WTC11 (cell line): ENCODE data around the gene NFRKB.

Experiments used
- ARID4B ChIP-seq: sonication (generic); formaldehyde crosslinking; IDR thresholded peaks from 2 replicates; pipeline ENCODE4 v1.8.0; 2023; ENCODE audit warnings: missing genetic modification reagents, mild to moderate bottlenecking, borderline replicate concordance
- ATF2 ChIP-seq: sonication (generic); formaldehyde crosslinking; IDR thresholded peaks from 2 replicates; pipeline ENCODE4 v1.8.1; 2022; ENCODE audit warnings: low read depth, missing genetic modification reagents, borderline replicate concordance
- E2F4 ChIP-seq: sonication (generic); formaldehyde crosslinking; IDR thresholded peaks from 2 replicates; pipeline ENCODE4 v1.8.1; 2022; ENCODE audit warnings: low read depth, mild to moderate bottlenecking, moderate library complexity, missing genetic modification reagents, borderline replicate concordance
- IRF1 ChIP-seq: sonication (generic); formaldehyde crosslinking; IDR thresholded peaks from 2 replicates; pipeline ENCODE4 v1.8.0; 2023; ENCODE audit warnings: missing genetic modification reagents
- MXD4 ChIP-seq: fragments of 250-450 bp; sonication (Bioruptor Pico); IDR thresholded peaks from 2 replicates; pipeline ENCODE4 v1.8.0; 2021; ENCODE audit warnings: mild to moderate bottlenecking, moderate library complexity, borderline replicate concordance
- RELA ChIP-seq: sonication (generic); formaldehyde crosslinking; IDR thresholded peaks from 2 replicates; pipeline ENCODE4 v1.8.1; 2022; ENCODE audit warnings: missing genetic modification reagents, mild to moderate bottlenecking, borderline replicate concordance
- SP1 ChIP-seq: sonication (generic); formaldehyde crosslinking; conservative IDR thresholded peaks from 2 replicates; pipeline ENCODE4 v1.8.1; 2022; ENCODE audit warnings: missing genetic modification reagents
- STAT6 ChIP-seq: sonication (generic); formaldehyde crosslinking; conservative IDR thresholded peaks from 2 replicates; pipeline ENCODE4 v1.8.1; 2023; ENCODE audit warnings: mild to moderate bottlenecking, low read depth, missing genetic modification reagents, moderate library complexity
- ZNF138 ChIP-seq: sonication (generic); formaldehyde crosslinking; conservative IDR thresholded peaks from 2 replicates; pipeline ENCODE4 v1.8.1; 2022; ENCODE audit warnings: mild to moderate bottlenecking, moderate library complexity, missing genetic modification reagents
- ZNF317 ChIP-seq: sonication (generic); formaldehyde crosslinking; IDR thresholded peaks from 2 replicates; pipeline ENCODE4 v1.8.1; 2023; ENCODE audit warnings: low read depth, mild to moderate bottlenecking, moderate library complexity, missing genetic modification reagents, borderline replicate concordance
- TF ChIP-seq, protein P1 (sequence below): fragments of 200-600 bp; IDR thresholded peaks from 2 replicates; pipeline ENCODE4 v1.8.0; 2022; ENCODE audit warnings: antibody characterized with exemption
- TF ChIP-seq, protein P2 (sequence below): sonication (generic); formaldehyde crosslinking; IDR thresholded peaks from 2 replicates; pipeline ENCODE4 v1.8.1; 2023; ENCODE audit warnings: mild to moderate bottlenecking, missing genetic modification reagents, moderate library complexity

DNA sequence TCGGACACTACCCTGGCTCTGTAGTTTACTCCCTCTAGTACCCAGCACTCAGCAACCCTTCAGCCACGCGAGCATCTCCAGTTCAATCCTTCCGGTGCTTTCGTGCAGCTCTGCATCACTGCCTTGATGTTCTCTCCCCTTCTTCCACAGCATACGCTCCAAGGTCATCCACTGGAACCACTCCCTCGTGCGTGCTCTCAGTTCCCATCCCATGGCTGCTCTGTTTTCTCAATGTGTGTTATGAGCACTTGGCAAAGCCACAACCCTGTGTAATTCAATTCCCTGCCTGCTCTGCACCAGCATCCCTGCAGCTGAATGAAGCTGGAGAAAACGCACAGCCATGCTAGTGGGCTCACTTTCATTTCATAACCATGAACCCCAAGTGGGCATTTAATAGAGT lies 38.5 kb upstream of the NFRKB start:
- TF ChIP-seq SP1 (CRISPR knock-in tag) (no peak), IRF1 (CRISPR knock-in tag) (no peak), ARID4B (CRISPR knock-in tag) (no peak), MXD4 (CRISPR knock-in tag) (no peak), ATF2 (CRISPR knock-in tag) (no peak), RELA (CRISPR knock-in tag) (no peak), E2F4 (CRISPR knock-in tag) (no peak), ZNF317 (CRISPR knock-in tag) (no peak), ZNF138 (CRISPR knock-in tag) (no peak), STAT6 (no peak)
- TF ChIP-seq, protein P1, sequence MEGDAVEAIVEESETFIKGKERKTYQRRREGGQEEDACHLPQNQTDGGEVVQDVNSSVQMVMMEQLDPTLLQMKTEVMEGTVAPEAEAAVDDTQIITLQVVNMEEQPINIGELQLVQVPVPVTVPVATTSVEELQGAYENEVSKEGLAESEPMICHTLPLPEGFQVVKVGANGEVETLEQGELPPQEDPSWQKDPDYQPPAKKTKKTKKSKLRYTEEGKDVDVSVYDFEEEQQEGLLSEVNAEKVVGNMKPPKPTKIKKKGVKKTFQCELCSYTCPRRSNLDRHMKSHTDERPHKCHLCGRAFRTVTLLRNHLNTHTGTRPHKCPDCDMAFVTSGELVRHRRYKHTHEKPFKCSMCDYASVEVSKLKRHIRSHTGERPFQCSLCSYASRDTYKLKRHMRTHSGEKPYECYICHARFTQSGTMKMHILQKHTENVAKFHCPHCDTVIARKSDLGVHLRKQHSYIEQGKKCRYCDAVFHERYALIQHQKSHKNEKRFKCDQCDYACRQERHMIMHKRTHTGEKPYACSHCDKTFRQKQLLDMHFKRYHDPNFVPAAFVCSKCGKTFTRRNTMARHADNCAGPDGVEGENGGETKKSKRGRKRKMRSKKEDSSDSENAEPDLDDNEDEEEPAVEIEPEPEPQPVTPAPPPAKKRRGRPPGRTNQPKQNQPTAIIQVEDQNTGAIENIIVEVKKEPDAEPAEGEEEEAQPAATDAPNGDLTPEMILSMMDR, result no peak
- TF ChIP-seq, protein P2, sequence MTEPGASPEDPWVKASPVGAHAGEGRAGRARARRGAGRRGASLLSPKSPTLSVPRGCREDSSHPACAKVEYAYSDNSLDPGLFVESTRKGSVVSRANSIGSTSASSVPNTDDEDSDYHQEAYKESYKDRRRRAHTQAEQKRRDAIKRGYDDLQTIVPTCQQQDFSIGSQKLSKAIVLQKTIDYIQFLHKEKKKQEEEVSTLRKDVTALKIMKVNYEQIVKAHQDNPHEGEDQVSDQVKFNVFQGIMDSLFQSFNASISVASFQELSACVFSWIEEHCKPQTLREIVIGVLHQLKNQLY (CRISPR knock-in tag), result no peak
